Stimulated activated CD8-positive, alpha-beta memory T cell treated with anti-CD3 and anti-CD28 coated beads, Interleukin-2, amount 100 ng/mL, for 1 hour (primary cell): Measurements from ENCODE around the gene KIFC3.
"Not testable (repeated sequence)": the region's sequence is repeated elsewhere in the genome, so short reads cannot be mapped to it uniquely, and the experiment has no call there.

ENCODE experiments used
- DNase-seq, 2 donors: peaks; one replicate each; pipeline ENCODE4 v3.0.0-alpha.2; 2020; ENCODE audit warnings: low read depth in 2 of 2

KIFC3 gene

GRCh38 chr16:57802341-57803133 lies at the start of gene KIFC3:
Gene KIFC3 (minus strand): TSS chr16:57802491. CDS start chr16:57798243, 4,248 bp downstream.
- peak; percentile 66 to 68 for DNase-seq

GRCh38 chr16:57848181-57848580 lies 45.9 kb upstream of the KIFC3 start:
- no peak for DNase-seq

GRCh38 chr16:57846931-57847330 lies 44.6 kb upstream of the KIFC3 start:
- DNase-seq, result not testable (repeated sequence)

GRCh38 chr16:57846078-57846697 lies 43.9 kb upstream of the KIFC3 start:
- DNase-seq, result no peak

- no peak for DNase-seq
Measured at GRCh38 chr16:57845115-57845514, 42.8 kb upstream of the KIFC3 start.

GRCh38 chr16:57844416-57845030 lies 42.2 kb upstream of the KIFC3 start:
- no peak for DNase-seq

GRCh38 chr16:57843400-57843799 lies 41.1 kb upstream of the KIFC3 start:
- DNase-seq, result no peak

- no peak for DNase-seq
Measured at GRCh38 chr16:57842601-57843000, 40.3 kb upstream of the KIFC3 start.

GRCh38 chr16:57840833-57841232 lies 38.5 kb upstream of the KIFC3 start:
- DNase-seq, result no peak

GRCh38 chr16:57838161-57838560 lies 35.9 kb upstream of the KIFC3 start:
- DNase-seq, result no peak

- no peak for DNase-seq
Measured at GRCh38 chr16:57837305-57838125, 35.2 kb upstream of the KIFC3 start.

- DNase-seq, result not testable (repeated sequence)
Measured at GRCh38 chr16:57835439-57835838, 33.1 kb upstream of the KIFC3 start.

GRCh38 chr16:57834936-57835335 lies 32.6 kb upstream of the KIFC3 start:
- no peak for DNase-seq

GRCh38 chr16:57830890-57831484 lies 28.7 kb upstream of the KIFC3 start:
- no peak for DNase-seq

GRCh38 chr16:57829969-57830360 lies 27.7 kb upstream of the KIFC3 start:
- DNase-seq, result no peak

GRCh38 chr16:57828272-57829161 lies 26.2 kb upstream of the KIFC3 start:
- no peak for DNase-seq

- no peak for DNase-seq
Measured at GRCh38 chr16:57826706-57827625, 24.7 kb upstream of the KIFC3 start.

- DNase-seq, result no peak
Measured at GRCh38 chr16:57826052-57826451, 23.8 kb upstream of the KIFC3 start.

- no peak for DNase-seq
Measured at GRCh38 chr16:57825298-57826044, 23.2 kb upstream of the KIFC3 start.
